ENCODE measurements around the gene DDB1. TPM values are rescaled to one million over a fixed set of nuclear protein-coding genes. Genes with fewer than 3 reads are reported as not detected.

Gene DDB1
- 100 to 1,000 TPM; 156 to 187 (median 175) TPM for total RNA-seq
- polyA plus RNA-seq = 100 to 1,000 TPM; 111 to 161 (median 131) TPM
- long read RNA-seq, donor 1, full-length matches to known transcripts = 193 of 262 reads
- long read RNA-seq, donor 1, partial matches to known transcripts = 57 of 262 reads
- long read RNA-seq, donor 1, other reads (novel, unspliced or antisense) = 12 of 262 reads
- long read RNA-seq, donor 2, full-length matches to known transcripts = 287 of 414 reads
- long read RNA-seq, donor 2, partial matches to known transcripts = 104 of 414 reads
- long read RNA-seq, donor 2, other reads (novel, unspliced or antisense) = 23 of 414 reads

DNA sequence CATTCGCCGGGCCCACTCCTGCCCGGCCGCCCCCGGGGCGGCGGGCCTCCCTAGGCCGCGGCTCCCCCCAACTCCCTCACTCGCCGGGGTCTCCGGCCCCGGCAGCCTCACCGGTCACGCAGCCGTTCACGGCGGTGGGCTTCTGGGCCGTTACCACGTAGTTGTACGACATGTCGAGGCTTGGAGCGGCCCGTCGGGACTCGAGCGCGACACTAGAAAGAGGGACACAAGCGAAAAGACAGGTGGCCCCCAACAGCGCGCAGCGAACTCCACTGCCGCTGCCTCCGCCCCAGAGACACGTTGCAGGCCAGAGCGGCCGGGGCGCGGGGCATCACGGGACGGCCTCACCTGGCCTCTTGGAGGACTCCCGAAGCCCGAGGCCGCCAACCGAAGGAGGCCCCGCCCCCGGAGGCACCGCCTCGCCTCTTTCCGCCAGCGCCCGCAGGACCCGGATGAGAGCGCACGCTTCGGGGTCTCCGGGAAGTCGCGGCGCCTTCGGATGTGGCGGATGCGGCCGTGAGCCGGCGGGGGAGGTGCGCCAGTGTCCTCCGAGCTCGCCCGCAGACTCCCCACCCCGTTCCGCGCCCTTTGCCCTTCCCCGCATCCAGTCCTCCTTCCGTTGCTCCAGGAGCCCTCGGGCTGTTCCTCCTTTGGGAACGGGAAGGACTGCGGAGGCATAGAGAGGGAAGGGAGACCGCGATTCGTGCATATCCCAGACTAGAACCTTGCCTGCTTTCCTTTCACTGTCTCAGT lies at the start of gene DDB1, which contains the start of gene TKFC:
DDB1 (minus strand) TSS at position 309 of the 753 bp plus-strand sequence; CDS start at position 172, 137 bp downstream.
TKFC (plus strand) TSS at position 432 of the 753 bp plus-strand sequence. CDS start 1,501 bp downstream, outside the sequence.
- WGBS, 3 donors = 0 to 1% (median 0%) methylated on average over 63 to 81 of the region's 81 CpGs
- Histone ChIP-seq H3K9me3 (no peaks in the 10 kb centered on the region), H3K4me3 (peak within 1 kb of the TSS; percentile 95), H3K4me1 (peaks cover 21% of the 10 kb centered on the region), H3K27me3 (ENCODE audit: insufficient read depth in 3 of 3, low read length in 2 of 3) (no peaks in the 10 kb centered on the region), H3K36me3 (ENCODE audit: insufficient read depth in 1 of 2, low read depth in 1 of 2) (peaks cover 2 to 25% of the 10 kb centered on the region in 2 donors), H3K27ac (peak within 1 kb of the TSS; percentile 97)
- intact Hi-C loops (cut with DNase I) = no loop called here
- ATAC-seq = peak; percentile 94 to 96 (median 94)
- TF ChIP-seq, protein P1, sequence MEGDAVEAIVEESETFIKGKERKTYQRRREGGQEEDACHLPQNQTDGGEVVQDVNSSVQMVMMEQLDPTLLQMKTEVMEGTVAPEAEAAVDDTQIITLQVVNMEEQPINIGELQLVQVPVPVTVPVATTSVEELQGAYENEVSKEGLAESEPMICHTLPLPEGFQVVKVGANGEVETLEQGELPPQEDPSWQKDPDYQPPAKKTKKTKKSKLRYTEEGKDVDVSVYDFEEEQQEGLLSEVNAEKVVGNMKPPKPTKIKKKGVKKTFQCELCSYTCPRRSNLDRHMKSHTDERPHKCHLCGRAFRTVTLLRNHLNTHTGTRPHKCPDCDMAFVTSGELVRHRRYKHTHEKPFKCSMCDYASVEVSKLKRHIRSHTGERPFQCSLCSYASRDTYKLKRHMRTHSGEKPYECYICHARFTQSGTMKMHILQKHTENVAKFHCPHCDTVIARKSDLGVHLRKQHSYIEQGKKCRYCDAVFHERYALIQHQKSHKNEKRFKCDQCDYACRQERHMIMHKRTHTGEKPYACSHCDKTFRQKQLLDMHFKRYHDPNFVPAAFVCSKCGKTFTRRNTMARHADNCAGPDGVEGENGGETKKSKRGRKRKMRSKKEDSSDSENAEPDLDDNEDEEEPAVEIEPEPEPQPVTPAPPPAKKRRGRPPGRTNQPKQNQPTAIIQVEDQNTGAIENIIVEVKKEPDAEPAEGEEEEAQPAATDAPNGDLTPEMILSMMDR (IDR thresholded peaks at IDR 0.05) = no peak
- peak; percentile 96 to 98 for DNase-seq

DNA sequence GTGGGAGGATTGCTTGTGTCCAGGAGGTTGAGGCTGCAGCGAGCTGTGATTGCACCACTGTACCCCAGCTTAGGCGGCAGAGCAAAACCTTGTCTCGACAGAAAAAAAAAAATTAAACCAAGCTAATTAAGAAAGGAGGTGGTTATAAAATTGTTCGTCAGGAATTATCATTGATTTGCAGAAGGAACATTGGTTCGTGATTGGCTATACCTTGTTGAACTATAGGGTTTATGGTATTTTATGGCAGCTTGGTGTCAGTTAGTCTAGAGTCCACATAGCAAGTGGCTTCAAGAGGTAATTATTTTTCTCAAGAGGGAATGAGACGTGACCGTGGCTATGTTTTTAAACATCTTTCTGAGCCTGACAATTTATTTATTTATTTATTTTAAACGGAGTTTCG lies 48.0 kb upstream of the DDB1 start:
- ATAC-seq (no peak), DNase-seq (no peak)
- Histone ChIP-seq H3K9me3 (no peaks in the 10 kb centered on the region), H3K27ac (no peak overlapping the region), H3K36me3 (ENCODE audit: insufficient read depth in 1 of 2, low read depth in 1 of 2) (peaks cover 0 to 3% of the 10 kb centered on the region in 2 donors), H3K4me1 (peaks cover 11% of the 10 kb centered on the region), H3K4me3 (no peak overlapping the region), H3K27me3 (ENCODE audit: insufficient read depth in 3 of 3, low read length in 2 of 3) (no peaks in the 10 kb centered on the region)
- TF ChIP-seq, protein P1 (IDR thresholded peaks at IDR 0.05) = no peak
- intact Hi-C loops (cut with DNase I) = no loop called here
- 92 to 95% (median 95%) methylated on average over 9 of the region's 9 CpGs for WGBS, 3 donors

DNA sequence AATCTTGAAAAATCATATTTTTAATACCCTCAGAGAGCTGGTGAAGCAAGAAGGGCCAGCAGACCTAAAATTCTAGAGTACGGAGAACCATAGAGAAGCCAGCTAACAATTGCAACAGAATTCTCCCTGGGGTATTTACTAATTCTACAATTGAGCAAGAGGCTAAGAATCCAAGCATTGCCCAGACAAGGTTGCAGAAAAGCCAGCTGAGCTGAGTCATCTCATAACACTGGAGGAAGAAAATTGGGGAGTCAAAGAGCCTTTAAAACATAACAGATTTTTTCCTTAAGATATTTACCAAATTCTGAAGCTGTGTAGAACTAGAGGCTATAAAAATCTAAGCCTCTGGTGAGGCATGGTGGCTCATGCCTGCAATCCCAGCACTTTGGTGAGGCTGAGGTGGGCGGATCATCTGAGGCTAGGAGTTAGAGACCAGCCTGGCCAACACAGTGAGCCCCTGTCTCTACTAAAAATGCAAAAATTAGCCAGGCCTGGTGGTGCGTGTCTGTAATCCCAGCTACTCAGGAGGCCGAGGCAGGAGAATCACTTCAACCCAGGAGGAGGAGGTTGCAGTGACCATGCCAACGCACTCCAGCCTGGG lies 45.9 kb upstream of the DDB1 start:
- intact Hi-C loops (cut with DNase I) = no loop called here
- DNase-seq = no peak
- Histone ChIP-seq H3K27ac (peak overlapping the region; percentile 23), H3K27me3 (ENCODE audit: insufficient read depth in 3 of 3, low read length in 2 of 3) (no peaks in the 10 kb centered on the region), H3K36me3 (ENCODE audit: insufficient read depth in 1 of 2, low read depth in 1 of 2) (peaks cover 0 to 17% of the 10 kb centered on the region in 2 donors), H3K4me1 (peaks cover 8% of the 10 kb centered on the region), H3K4me3 (no peak overlapping the region), H3K9me3 (no peaks in the 10 kb centered on the region)
- WGBS, 3 donors = 60 to 84% (median 64%) methylated on average over 5 of the region's 5 CpGs
- TF ChIP-seq, protein P1 (IDR thresholded peaks at IDR 0.05) = no peak
- ATAC-seq = peak; percentile 68 to 91 (median 88)

DNA sequence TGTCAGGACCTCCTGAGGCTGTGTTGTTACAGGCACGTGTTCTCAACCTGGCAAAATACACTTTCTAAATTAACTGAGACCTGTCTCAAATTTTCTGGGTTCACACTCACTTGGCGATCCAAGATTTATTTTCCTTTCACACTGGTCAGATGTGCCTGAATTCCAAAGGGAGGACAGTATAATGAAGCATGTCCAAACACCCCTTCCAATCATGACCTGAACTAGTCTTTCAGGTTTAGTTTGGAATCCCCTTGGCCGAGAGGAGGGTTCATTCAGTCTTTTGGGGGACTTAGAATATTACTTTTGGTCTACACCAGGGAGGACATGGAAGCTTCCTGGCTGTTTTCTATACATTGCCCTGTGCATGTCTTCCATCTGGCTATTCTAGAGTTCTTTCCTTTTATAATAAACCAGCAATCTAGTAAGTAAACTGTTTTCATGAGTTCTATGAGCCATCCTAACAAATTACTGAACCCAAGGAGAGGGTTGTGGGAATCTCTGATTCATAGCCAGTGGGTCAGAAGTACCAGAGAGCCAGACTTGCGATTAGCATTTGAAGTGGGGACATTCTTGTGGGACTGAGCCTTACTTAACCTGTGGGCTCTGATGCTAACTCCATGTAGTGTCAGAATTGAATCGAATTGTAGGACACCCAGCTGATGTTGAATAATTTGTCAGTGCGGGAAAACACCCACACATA lies 44.7 kb upstream of the DDB1 start:
- peaks cover 0 to 27% of the 10 kb centered on the region in 2 donors for H3K36me3 ChIP-seq (ENCODE audit: insufficient read depth in 1 of 2, low read depth in 1 of 2)
- 88 to 93% (median 89%) methylated on average over 6 of the region's 6 CpGs for WGBS, 3 donors
- H3K27ac ChIP-seq = no peak overlapping the region
- H3K4me1 ChIP-seq = peaks cover 8% of the 10 kb centered on the region
- no peaks in the 10 kb centered on the region for H3K27me3 ChIP-seq (ENCODE audit: insufficient read depth in 3 of 3, low read length in 2 of 3)
- no peak overlapping the region for H3K4me3 ChIP-seq
- TF ChIP-seq, protein P1 (IDR thresholded peaks at IDR 0.05) = no peak
- DNase-seq (no peak), ATAC-seq (no peak)
- intact Hi-C loops (cut with DNase I) = no loop called here
- H3K9me3 ChIP-seq = no peaks in the 10 kb centered on the region

All from psoas muscle (tissue), 8 donors.